Measurements from ENCODE around the gene MRPL51. TPM values are rescaled to one million over a fixed set of nuclear protein-coding genes. Genes with fewer than 3 reads are reported as not detected.

Gene MRPL51
- total RNA-seq, 2 experiments from 2014 or later = 169 to 170 TPM

DNA sequence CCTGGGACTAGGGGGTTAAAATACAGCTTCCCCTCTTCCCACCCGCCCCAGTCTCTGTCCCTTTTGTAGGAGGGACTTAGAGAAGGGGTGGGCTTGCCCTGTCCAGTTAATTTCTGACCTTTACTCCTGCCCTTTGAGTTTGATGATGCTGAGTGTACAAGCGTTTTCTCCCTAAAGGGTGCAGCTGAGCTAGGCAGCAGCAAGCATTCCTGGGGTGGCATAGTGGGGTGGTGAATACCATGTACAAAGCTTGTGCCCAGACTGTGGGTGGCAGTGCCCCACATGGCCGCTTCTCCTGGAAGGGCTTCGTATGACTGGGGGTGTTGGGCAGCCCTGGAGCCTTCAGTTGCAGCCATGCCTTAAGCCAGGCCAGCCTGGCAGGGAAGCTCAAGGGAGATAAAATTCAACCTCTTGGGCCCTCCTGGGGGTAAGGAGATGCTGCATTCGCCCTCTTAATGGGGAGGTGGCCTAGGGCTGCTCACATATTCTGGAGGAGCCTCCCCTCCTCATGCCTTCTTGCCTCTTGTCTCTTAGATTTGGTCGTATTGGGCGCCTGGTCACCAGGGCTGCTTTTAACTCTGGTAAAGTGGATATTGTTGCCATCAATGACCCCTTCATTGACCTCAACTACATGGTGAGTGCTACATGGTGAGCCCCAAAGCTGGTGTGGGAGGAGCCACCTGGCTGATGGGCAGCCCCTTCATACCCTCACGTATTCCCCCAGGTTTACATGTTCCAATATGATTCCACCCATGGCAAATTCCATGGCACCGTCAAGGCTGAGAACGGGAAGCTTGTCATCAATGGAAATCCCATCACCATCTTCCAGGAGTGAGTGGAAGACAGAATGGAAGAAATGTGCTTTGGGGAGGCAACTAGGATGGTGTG lies 43.1 kb upstream of the MRPL51 start:
- H3K4me3 Mint-ChIP-seq = peak overlapping the region; percentile 100
- peaks cover 44% of the 10 kb centered on the region for H3K36me3 Mint-ChIP-seq
- H3K9me3 Mint-ChIP-seq = no peaks in the 10 kb centered on the region
- ATAC-seq (ENCODE audit: low read depth) (no peak), DNase-seq (no peak)
- peaks cover 48% of the 10 kb centered on the region for H3K4me1 Mint-ChIP-seq
- H3K27ac Mint-ChIP-seq = peak overlapping the region; percentile 98
- no peaks in the 10 kb centered on the region for H3K27me3 Mint-ChIP-seq
- POLR2A ChIA-PET = interaction anchor here (0.6 to 6.2 kb wide), 20 partner anchors 14 to 316 kb away, joined by 3 to 72 read pairs (median 6); partner anchors contain the start of genes CD27, MLF2, MRPL51 and NOP2

GRCh38 chr12:6535697-6535946 lies 42.6 kb upstream of the MRPL51 start:
- H3K36me3 Mint-ChIP-seq = peaks cover 48% of the 10 kb centered on the region

DNA sequence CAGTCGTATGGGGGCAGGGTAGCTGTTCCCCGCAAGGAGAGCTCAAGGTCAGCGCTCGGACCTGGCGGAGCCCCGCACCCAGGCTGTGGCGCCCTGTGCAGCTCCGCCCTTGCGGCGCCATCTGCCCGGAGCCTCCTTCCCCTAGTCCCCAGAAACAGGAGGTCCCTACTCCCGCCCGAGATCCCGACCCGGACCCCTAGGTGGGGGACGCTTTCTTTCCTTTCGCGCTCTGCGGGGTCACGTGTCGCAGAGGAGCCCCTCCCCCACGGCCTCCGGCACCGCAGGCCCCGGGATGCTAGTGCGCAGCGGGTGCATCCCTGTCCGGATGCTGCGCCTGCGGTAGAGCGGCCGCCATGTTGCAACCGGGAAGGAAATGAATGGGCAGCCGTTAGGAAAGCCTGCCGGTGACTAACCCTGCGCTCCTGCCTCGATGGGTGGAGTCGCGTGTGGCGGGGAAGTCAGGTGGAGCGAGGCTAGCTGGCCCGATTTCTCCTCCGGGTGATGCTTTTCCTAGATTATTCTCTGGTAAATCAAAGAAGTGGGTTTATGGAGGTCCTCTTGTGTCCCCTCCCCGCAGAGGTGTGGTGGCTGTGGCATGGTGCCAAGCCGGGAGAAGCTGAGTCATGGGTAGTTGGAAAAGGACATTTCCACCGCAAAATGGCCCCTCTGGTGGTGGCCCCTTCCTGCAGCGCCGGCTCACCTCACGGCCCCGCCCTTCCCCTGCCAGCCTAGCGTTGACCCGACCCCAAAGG lies 42.1 kb upstream of the MRPL51 start:
- POLR2A ChIA-PET = interaction anchor here (0.8 to 6.2 kb wide), 27 partner anchors 16 to 317 kb away, joined by 3 to 72 read pairs (median 5); partner anchors contain the start of genes CD27, MLF2, MRPL51 and NOP2

More at GRCh38 chr12:6535697-6535946, 42.6 kb upstream of the MRPL51 start:
- Mint-ChIP-seq H3K27ac (peak overlapping the region; percentile 98), H3K27me3 (no peaks in the 10 kb centered on the region), H3K4me1 (peaks cover 46% of the 10 kb centered on the region), H3K9me3 (no peaks in the 10 kb centered on the region), H3K4me3 (peak overlapping the region; percentile 100)
- no peak for ATAC-seq (ENCODE audit: low read depth)
- POLR2A ChIA-PET = interaction anchor here (0.6 to 6.2 kb wide), 20 partner anchors 15 to 317 kb away, joined by 3 to 72 read pairs (median 6); partner anchors contain the start of genes CD27, MLF2, MRPL51 and NOP2
- no peak for DNase-seq

GRCh38 chr12:6534695-6534944 lies 41.6 kb upstream of the MRPL51 start:
- POLR2A ChIA-PET = interaction anchor here (0.6 to 6.2 kb wide), 31 partner anchors 18 to 216 kb away, joined by 3 to 72 read pairs (median 5); partner anchors contain the start of genes CD27, COPS7A, MRPL51 and NOP2
- Mint-ChIP-seq H3K4me1 (peaks cover 41% of the 10 kb centered on the region), H3K27me3 (no peaks in the 10 kb centered on the region), H3K9me3 (no peaks in the 10 kb centered on the region), H3K27ac (peak overlapping the region; percentile 98), H3K36me3 (peaks cover 57% of the 10 kb centered on the region), H3K4me3 (peak overlapping the region; percentile 100)
- DNase-seq (no peak), ATAC-seq (ENCODE audit: low read depth) (no peak)

More for the DNA sequence above, 42.1 kb upstream of the MRPL51 start:
- H3K9me3 Mint-ChIP-seq = no peaks in the 10 kb centered on the region
- DNase-seq = peak; percentile 84
- peaks cover 44% of the 10 kb centered on the region for H3K4me1 Mint-ChIP-seq
- H3K36me3 Mint-ChIP-seq = peaks cover 52% of the 10 kb centered on the region
- H3K27me3 Mint-ChIP-seq = no peaks in the 10 kb centered on the region
- H3K4me3 Mint-ChIP-seq = peak overlapping the region; percentile 100
- H3K27ac Mint-ChIP-seq = peak overlapping the region; percentile 98
- peak; percentile 11 for ATAC-seq (ENCODE audit: low read depth)

- peak; percentile 62 for ATAC-seq (ENCODE audit: low read depth)
These were observed 41.0 kb upstream of the MRPL51 start, which contains the start of gene GAPDH for GRCh38 chr12:6533923-6534694. TSS of gene GAPDH (plus strand) at chr12:6534517. CDS start at chr12:6534833, 316 bp downstream.

GRCh38 chr12:6533653-6533922 lies 40.5 kb upstream of the MRPL51 start:
- POLR2A ChIA-PET = interaction anchor here (0.5 to 6.2 kb wide), 42 partner anchors 8 to 197 kb away, joined by 3 to 72 read pairs (median 5); partner anchors contain the start of genes CD27, CHD4, COPS7A and MRPL51
- Mint-ChIP-seq H3K4me1 (peaks cover 35% of the 10 kb centered on the region), H3K9me3 (no peaks in the 10 kb centered on the region), H3K27me3 (no peaks in the 10 kb centered on the region), H3K4me3 (peak overlapping the region; percentile 100), H3K27ac (peak overlapping the region; percentile 98), H3K36me3 (peaks cover 64% of the 10 kb centered on the region)
- DNase-seq (no peak), ATAC-seq (ENCODE audit: low read depth) (no peak)

More at GRCh38 chr12:6533923-6534694, 41.0 kb upstream of the MRPL51 start, which contains the start of gene GAPDH:
- POLR2A ChIA-PET = interaction anchor here (0.5 to 6.2 kb wide), 39 partner anchors 8 to 216 kb away, joined by 3 to 72 read pairs (median 5); partner anchors contain the start of genes CD27, COPS7A, MRPL51 and NOP2
- H3K36me3 Mint-ChIP-seq = peaks cover 61% of the 10 kb centered on the region
- no peaks in the 10 kb centered on the region for H3K27me3 Mint-ChIP-seq
- peak within 1 kb of the TSS; percentile 98 for H3K27ac Mint-ChIP-seq
- peaks cover 37% of the 10 kb centered on the region for H3K4me1 Mint-ChIP-seq
- H3K9me3 Mint-ChIP-seq = no peaks in the 10 kb centered on the region
- H3K4me3 Mint-ChIP-seq = peak within 1 kb of the TSS; percentile 100
- peak; percentile 91 for DNase-seq

DNA sequence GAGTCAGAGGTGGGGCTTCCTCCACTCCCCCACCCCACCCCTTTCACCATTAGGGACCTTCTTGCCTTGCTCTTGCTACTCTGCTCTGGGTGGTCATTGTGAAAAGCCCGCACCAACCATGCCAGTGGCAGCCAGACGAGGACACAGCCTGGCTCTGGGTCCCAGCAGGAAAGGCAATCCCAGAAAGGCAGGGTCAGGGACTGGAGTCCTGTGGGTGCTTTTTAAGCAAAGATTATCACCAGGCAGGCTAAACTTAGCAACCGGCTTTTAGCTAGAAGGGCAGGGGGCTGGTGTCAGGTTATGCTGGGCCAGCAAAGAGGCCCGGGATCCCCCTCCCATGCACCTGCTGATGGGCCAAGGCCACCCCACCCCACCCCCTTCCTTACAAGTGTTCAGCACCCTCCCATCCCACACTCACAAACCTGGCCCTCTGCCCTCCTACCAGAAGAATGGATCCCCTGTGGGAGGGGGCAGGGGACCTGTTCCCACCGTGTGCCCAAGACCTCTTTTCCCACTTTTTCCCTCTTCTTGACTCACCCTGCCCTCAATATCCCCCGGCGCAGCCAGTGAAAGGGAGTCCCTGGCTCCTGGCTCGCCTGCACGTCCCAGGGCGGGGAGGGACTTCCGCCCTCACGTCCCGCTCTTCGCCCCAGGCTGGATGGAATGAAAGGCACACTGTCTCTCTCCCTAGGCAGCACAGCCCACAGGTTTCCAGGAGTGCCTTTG lies 40.0 kb upstream of the MRPL51 start:
- no peaks in the 10 kb centered on the region for H3K27me3 Mint-ChIP-seq
- peak; percentile 4 for ATAC-seq (ENCODE audit: low read depth)
- peaks cover 34% of the 10 kb centered on the region for H3K4me1 Mint-ChIP-seq
- H3K9me3 Mint-ChIP-seq = no peaks in the 10 kb centered on the region
- POLR2A ChIA-PET = interaction anchor here (0.6 to 2.4 kb wide), 28 partner anchors 8 to 318 kb away, joined by 3 to 23 read pairs (median 4); partner anchors contain the start of genes CDCA3, CHD4, COPS7A and IFFO1
- peak overlapping the region; percentile 100 for H3K4me3 Mint-ChIP-seq
- peaks cover 68% of the 10 kb centered on the region for H3K36me3 Mint-ChIP-seq
- H3K27ac Mint-ChIP-seq = peak overlapping the region; percentile 98
- DNase-seq = peak; percentile 67

GRCh38 chr12:6532051-6532926 lies 39.2 kb upstream of the MRPL51 start:
- POLR2A ChIA-PET = interaction anchor here (0.6 to 2.4 kb wide), 30 partner anchors 9 to 319 kb away, joined by 3 to 23 read pairs (median 4); partner anchors contain the start of genes CDCA3, CHD4, COPS7A and IFFO1
- DNase-seq (peak; percentile 72), ATAC-seq (ENCODE audit: low read depth) (peak; percentile 41)
- Mint-ChIP-seq H3K36me3 (peaks cover 64% of the 10 kb centered on the region), H3K9me3 (no peaks in the 10 kb centered on the region), H3K4me1 (peaks cover 28% of the 10 kb centered on the region), H3K27me3 (no peaks in the 10 kb centered on the region), H3K27ac (peak overlapping the region; percentile 98), H3K4me3 (peak overlapping the region; percentile 100)

- Mint-ChIP-seq H3K4me1 (peaks cover 19% of the 10 kb centered on the region), H3K27me3 (no peaks in the 10 kb centered on the region), H3K9me3 (no peaks in the 10 kb centered on the region), H3K27ac (peak overlapping the region; percentile 66), H3K4me3 (peak overlapping the region; percentile 20), H3K36me3 (peaks cover 59% of the 10 kb centered on the region)
- POLR2A ChIA-PET = no interaction called here
- no peak for DNase-seq
- ATAC-seq (ENCODE audit: low read depth) = no peak
These were observed 37.7 kb upstream of the MRPL51 start for GRCh38 chr12:6530576-6531260.

DNA sequence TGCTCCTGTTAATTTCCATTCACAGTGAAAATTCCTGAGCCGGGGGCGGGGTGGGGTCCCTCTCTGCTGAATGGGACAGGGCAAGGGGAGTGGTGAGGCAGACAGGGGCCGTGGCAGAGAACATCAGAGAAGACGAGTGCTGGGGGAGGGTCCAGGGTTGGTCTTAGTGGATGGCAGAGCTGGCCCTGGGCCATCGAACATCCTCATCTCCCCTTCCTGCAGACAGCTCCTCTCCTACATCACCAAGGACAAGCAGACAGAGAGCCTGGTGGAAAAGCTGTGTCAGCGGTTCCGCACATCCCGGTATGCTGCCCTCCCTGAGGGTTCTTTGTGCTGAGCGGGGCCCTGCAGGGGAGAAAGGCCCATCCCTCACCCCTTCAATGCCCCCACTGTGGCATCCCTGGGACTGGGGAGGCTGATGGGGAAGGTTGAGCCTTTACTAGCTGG lies 36.3 kb upstream of the MRPL51 start:
- Mint-ChIP-seq H3K4me3 (no peak overlapping the region), H3K27ac (no peak overlapping the region)
- POLR2A ChIA-PET = interaction anchor here (0.7 to 1.4 kb wide), 5 partner anchors 8 to 14 kb away, joined by 3 to 4 read pairs (median 3); no protein-coding TSS in a partner anchor

More for the DNA sequence above, 36.3 kb upstream of the MRPL51 start:
- DNase-seq = no peak
- no peak for ATAC-seq (ENCODE audit: low read depth)
- no peaks in the 10 kb centered on the region for H3K27me3 Mint-ChIP-seq
- no peaks in the 10 kb centered on the region for H3K9me3 Mint-ChIP-seq
- H3K4me1 Mint-ChIP-seq = peaks cover 19% of the 10 kb centered on the region
- peaks cover 60% of the 10 kb centered on the region for H3K36me3 Mint-ChIP-seq

All from activated naive CD8-positive, alpha-beta T cell treated with anti-CD3 and anti-CD28 coated beads, Interleukin-2, amount 10 ng/mL, durations not matched to agents 7 days and 5 days (primary cell).